Mesenchymal stem cell (in vitro differentiated cells and primary cell): ENCODE data around the gene DPP10.

Experiments
- DNase-seq: peaks from one replicate; pipeline ENCODE4 v3.0.0-alpha.2; 2013
- H2AFZ ChIP-seq: one replicate; pipeline ENCODE4 v1.6.1; 2013; ENCODE audit warnings: low read depth, mild to moderate bottlenecking, control low read depth, inconsistent platforms, low read length, moderate library complexity
- H2AK5ac ChIP-seq: 2 replicates; pipeline ENCODE4 v1.6.1; 2013; ENCODE audit warnings: low read length, moderate library complexity, mild to moderate bottlenecking, inconsistent platforms; ENCODE audit not compliant: severe bottlenecking
- H2BK120ac ChIP-seq: one replicate; pipeline ENCODE4 v1.6.1; 2013; ENCODE audit warnings: low read depth, mild to moderate bottlenecking, inconsistent platforms, low read length, moderate library complexity
- H2BK12ac ChIP-seq, 2 experiments: one replicate each; pipeline ENCODE4 v1.6.1; 2013; ENCODE audit warnings: inconsistent platforms in 2 of 2, low read length in 2 of 2, mild to moderate bottlenecking in 2 of 2, moderate library complexity in 2 of 2, control low read depth in 1 of 2
- H2BK15ac ChIP-seq: one replicate; pipeline ENCODE4 v1.6.1; 2013; ENCODE audit warnings: mild to moderate bottlenecking, low read depth, inconsistent platforms; ENCODE audit not compliant: poor library complexity, severe bottlenecking
- H2BK5ac ChIP-seq: 2 replicates; pipeline ENCODE4 v1.6.1; 2013; ENCODE audit warnings: low read depth, mild to moderate bottlenecking, low read length, control low read depth, inconsistent platforms; ENCODE audit not compliant: poor library complexity, severe bottlenecking
- H3K14ac ChIP-seq, 2 experiments: one replicate each; pipeline ENCODE4 v1.6.1; 2013; ENCODE audit warnings: inconsistent platforms in 2 of 2, low read length in 2 of 2, control low read depth in 1 of 2, mild to moderate bottlenecking in 1 of 2, moderate library complexity in 1 of 2
- H3K18ac ChIP-seq, 2 experiments: one replicate each; pipeline ENCODE4 v1.6.1; 2013; ENCODE audit warnings: inconsistent platforms in 2 of 2, low read length in 2 of 2, control low read depth in 1 of 2, low read depth in 1 of 2, mild to moderate bottlenecking in 1 of 2
- H3K23ac ChIP-seq, 2 experiments: one replicate each; pipeline ENCODE4 v1.6.1; 2013; ENCODE audit warnings: inconsistent platforms in 2 of 2, low read length in 2 of 2, mild to moderate bottlenecking in 2 of 2, moderate library complexity in 2 of 2, control low read depth in 1 of 2
- H3K27ac ChIP-seq: 2 replicates; pipeline ENCODE4 v1.5.1; 2013; ENCODE audit warnings: mild to moderate bottlenecking, moderate library complexity, low read length, control low read depth, inconsistent platforms; ENCODE audit not compliant: poor library complexity, severe bottlenecking
- H3K27me3 ChIP-seq, 2 experiments: 2 replicates each; pipeline versions ENCODE4 v1.6.1 to v1.7.0; 2013; ENCODE audit warnings: low read length in 2 of 2, mild to moderate bottlenecking in 2 of 2, moderate library complexity in 2 of 2, control low read depth in 1 of 2, inconsistent platforms in 1 of 2; ENCODE audit not compliant: control insufficient read depth in 1 of 2, insufficient read depth in 1 of 2
- H3K36me3 ChIP-seq, 2 experiments: 2 replicates each; pipeline versions ENCODE4 v1.6.1 to v1.7.0; 2013; ENCODE audit warnings: low read length in 2 of 2, control low read depth in 1 of 2, inconsistent platforms in 1 of 2, low read depth in 1 of 2, mild to moderate bottlenecking in 1 of 2; ENCODE audit not compliant: insufficient read depth in 2 of 2, control insufficient read depth in 1 of 2
- H3K4ac ChIP-seq, 2 experiments: one replicate each; pipeline ENCODE4 v1.6.1; 2013; ENCODE audit warnings: inconsistent platforms in 2 of 2, low read length in 2 of 2, mild to moderate bottlenecking in 2 of 2, moderate library complexity in 2 of 2, control low read depth in 1 of 2, low read depth in 1 of 2
- H3K4me1 ChIP-seq: 2 replicates; pipeline ENCODE4 v1.6.1; 2013; ENCODE audit warnings: low read depth, low read length, control low read depth; ENCODE audit not compliant: control insufficient read depth, insufficient read depth
- H3K4me2 ChIP-seq: 2 replicates; pipeline ENCODE4 v1.6.1; 2013; ENCODE audit warnings: low read length, mild to moderate bottlenecking, inconsistent platforms; ENCODE audit not compliant: poor library complexity, severe bottlenecking
- H3K4me3 ChIP-seq, 2 experiments: 2 replicates each; pipeline versions ENCODE4 v1.5.1 to v1.7.0; 2013; ENCODE audit warnings: low read length in 2 of 2, mild to moderate bottlenecking in 2 of 2, control low read depth in 1 of 2, low read depth in 1 of 2; ENCODE audit not compliant: insufficient read depth in 1 of 2
- H3K79me1 ChIP-seq: replicated peaks from 2 replicates; pipeline ENCODE4 v1.6.1; 2013; ENCODE audit warnings: mild to moderate bottlenecking, control low read depth, low read length, inconsistent platforms; ENCODE audit not compliant: poor library complexity, severe bottlenecking
- H3K9ac ChIP-seq: 2 replicates; pipeline ENCODE4 v1.7.0; 2013; ENCODE audit warnings: mild to moderate bottlenecking, low read length, moderate library complexity
- H3K9me3 ChIP-seq: 2 replicates; pipeline ENCODE4 v1.7.0; 2013; ENCODE audit warnings: mild to moderate bottlenecking, low read length; ENCODE audit not compliant: control insufficient read depth
- H4K8ac ChIP-seq: one replicate; pipeline ENCODE4 v1.6.1; 2013; ENCODE audit warnings: inconsistent platforms, mild to moderate bottlenecking, low read length, moderate library complexity
- H4K91ac ChIP-seq: one replicate; pipeline ENCODE4 v1.6.1; 2013; ENCODE audit warnings: mild to moderate bottlenecking, low read length, inconsistent platforms
- WGBS: methylation state at CpG from one replicate; pipeline ENCODE4 v1.1.7; 2013; ENCODE audit warnings: mixed read lengths; 5-methylcytosine and 5-hydroxymethylcytosine counted together

Gene DPP10

GRCh38 chr2:114753145-114753544 is 310.7 kb downstream of the DPP10 start:
- Histone ChIP-seq H3K4me3 (no peak overlapping the region), H3K14ac (no peak overlapping the region), H3K79me1 (no peaks in the 10 kb centered on the region), H2AK5ac (no peak overlapping the region), H3K9ac (no peak overlapping the region), H3K4ac (no peak overlapping the region), H2BK5ac (no peak overlapping the region), H4K91ac (no peak overlapping the region), H3K4me1 (no peaks in the 10 kb centered on the region), H2AFZ (no peak overlapping the region), H2BK12ac (no peak overlapping the region), H2BK120ac (no peak overlapping the region), H2BK15ac (no peak overlapping the region), H3K4me2 (no peak overlapping the region), H3K36me3 (no peaks in the 10 kb centered on the region), H3K9me3 (no peaks in the 10 kb centered on the region), H3K27ac (no peak overlapping the region), H3K18ac (no peak overlapping the region), H4K8ac (no peak overlapping the region), H3K27me3 (no peaks in the 10 kb centered on the region), H3K23ac (no peak overlapping the region)
- DNase-seq = no peak
- 60% methylated on average over 1 of the region's 2 CpGs for WGBS

DNA sequence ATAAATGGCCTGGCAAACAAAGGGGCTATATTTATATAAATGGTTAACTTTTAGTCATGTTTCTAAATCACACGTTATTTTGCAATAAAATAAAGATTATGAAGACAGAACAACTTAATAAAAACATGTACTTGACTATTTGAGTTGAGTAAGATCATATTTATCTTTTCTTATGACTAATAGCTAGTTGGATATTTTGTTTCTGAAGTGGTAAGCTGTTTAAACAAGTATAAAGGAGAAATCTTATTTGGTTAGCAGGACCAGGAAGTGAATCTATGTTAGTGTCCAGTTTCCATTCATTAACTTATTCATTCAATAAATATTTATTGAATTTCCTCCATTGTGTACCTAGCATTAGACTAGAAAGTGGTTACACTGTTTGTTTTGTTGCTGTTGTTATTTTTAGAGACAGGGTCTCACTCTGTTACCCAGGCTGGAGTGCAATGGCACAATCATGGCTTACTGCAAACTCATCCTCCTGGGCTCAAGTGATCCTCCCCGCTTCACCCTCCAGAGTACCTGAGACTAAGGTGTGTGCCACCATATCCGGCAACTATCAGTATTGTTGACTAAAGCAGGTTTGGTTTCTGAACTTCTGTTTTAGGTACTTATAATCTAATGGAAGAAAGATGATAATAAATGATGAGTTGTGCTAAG is 312.6 kb downstream of the DPP10 start:
- no peaks in the 10 kb centered on the region for H3K79me1 ChIP-seq

GRCh38 chr2:114762376-114762775 is 319.9 kb downstream of the DPP10 start:
- no peak overlapping the region for H2BK12ac ChIP-seq
- H2BK15ac ChIP-seq = no peak overlapping the region
- no peak overlapping the region for H3K4ac ChIP-seq
- H3K27me3 ChIP-seq = no peaks in the 10 kb centered on the region
- H3K79me1 ChIP-seq = no peaks in the 10 kb centered on the region
- H2BK5ac ChIP-seq = no peak overlapping the region
- no peak for DNase-seq
- H2BK120ac ChIP-seq = no peak overlapping the region
- 82% methylated on average over 1 of the region's 1 CpG for WGBS
- no peak overlapping the region for H3K4me3 ChIP-seq
- H3K23ac ChIP-seq = no peak overlapping the region
- H3K36me3 ChIP-seq = no peaks in the 10 kb centered on the region
- no peak overlapping the region for H4K8ac ChIP-seq
- no peak overlapping the region for H3K14ac ChIP-seq
- no peaks in the 10 kb centered on the region for H3K9me3 ChIP-seq
- H3K9ac ChIP-seq = no peak overlapping the region
- no peak overlapping the region for H4K91ac ChIP-seq
- H2AK5ac ChIP-seq = no peak overlapping the region
- H3K4me2 ChIP-seq = no peak overlapping the region
- H2AFZ ChIP-seq = no peak overlapping the region
- no peak overlapping the region for H3K18ac ChIP-seq
- H3K27ac ChIP-seq = no peak overlapping the region
- H3K4me1 ChIP-seq = no peaks in the 10 kb centered on the region

More for the DNA sequence above, 312.6 kb downstream of the DPP10 start:
- H3K23ac ChIP-seq = no peak overlapping the region
- no peak overlapping the region for H2BK15ac ChIP-seq
- no peak overlapping the region for H2BK5ac ChIP-seq
- no peak overlapping the region for H3K4ac ChIP-seq
- no peak overlapping the region for H3K4me2 ChIP-seq
- 87% methylated on average over 2 of the region's 3 CpGs for WGBS
- H3K27me3 ChIP-seq = no peaks in the 10 kb centered on the region
- H3K4me3 ChIP-seq = no peak overlapping the region
- H3K36me3 ChIP-seq = no peaks in the 10 kb centered on the region
- H3K27ac ChIP-seq = no peak overlapping the region
- no peaks in the 10 kb centered on the region for H3K9me3 ChIP-seq
- H3K14ac ChIP-seq = no peak overlapping the region
- no peak overlapping the region for H2BK12ac ChIP-seq
- H3K9ac ChIP-seq = no peak overlapping the region
- H2BK120ac ChIP-seq = no peak overlapping the region
- H4K8ac ChIP-seq = no peak overlapping the region
- no peak overlapping the region for H3K18ac ChIP-seq
- no peak overlapping the region for H2AFZ ChIP-seq
- no peak overlapping the region for H2AK5ac ChIP-seq
- H4K91ac ChIP-seq = no peak overlapping the region
- no peak for DNase-seq
- H3K4me1 ChIP-seq = no peaks in the 10 kb centered on the region

- Histone ChIP-seq H3K4me1 (no peaks in the 10 kb centered on the region), H2BK12ac (no peak overlapping the region), H3K36me3 (no peaks in the 10 kb centered on the region), H2BK120ac (no peak overlapping the region), H3K14ac (no peak overlapping the region), H3K4me2 (no peak overlapping the region), H2BK15ac (no peak overlapping the region), H3K9me3 (no peaks in the 10 kb centered on the region), H3K18ac (no peak overlapping the region), H3K27me3 (no peaks in the 10 kb centered on the region), H3K79me1 (no peaks in the 10 kb centered on the region), H4K91ac (no peak overlapping the region), H3K4me3 (no peak overlapping the region), H2AK5ac (no peak overlapping the region), H2BK5ac (no peak overlapping the region), H3K27ac (no peak overlapping the region), H3K23ac (no peak overlapping the region), H4K8ac (no peak overlapping the region), H3K9ac (no peak overlapping the region), H2AFZ (no peak overlapping the region), H3K4ac (no peak overlapping the region)
- no peak for DNase-seq
- WGBS = 51% methylated on average over 4 of the region's 6 CpGs
Observed at GRCh38 chr2:114762986-114763385, 320.5 kb downstream of the DPP10 start.
